ENCODE results near the gene GTF3C6. TPM values are rescaled to one million over a fixed set of nuclear protein-coding genes. Genes with fewer than 3 reads are reported as not detected.

The GTF3C6 gene, protein sequence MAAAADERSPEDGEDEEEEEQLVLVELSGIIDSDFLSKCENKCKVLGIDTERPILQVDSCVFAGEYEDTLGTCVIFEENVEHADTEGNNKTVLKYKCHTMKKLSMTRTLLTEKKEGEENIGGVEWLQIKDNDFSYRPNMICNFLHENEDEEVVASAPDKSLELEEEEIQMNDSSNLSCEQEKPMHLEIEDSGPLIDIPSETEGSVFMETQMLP
- 100 to 1,000 TPM in 1 of 2 experiments, 10 to 100 TPM in 1; 93.0 to 106 TPM for total RNA-seq

GRCh38 chr6:110958329-110959192 is at the start of gene GTF3C6:
GTF3C6 (plus strand) TSS chr6:110958706; CDS start chr6:110958770, 64 bp downstream.
- H3K36me3 Mint-ChIP-seq (ENCODE audit: low read depth) = peaks cover 30% of the 10 kb centered on the region
- peaks cover 14% of the 10 kb centered on the region for H3K4me1 Mint-ChIP-seq
- peak within 1 kb of the TSS; percentile 97 for H3K27ac Mint-ChIP-seq
- ChIA-PET POLR2A (interaction anchor here (0.5 to 3.0 kb wide), 12 partner anchors 10 to 143 kb away, joined by 3 to 26 read pairs (median 4); partner anchors contain the start of genes AMD1 and CDK19), CTCF (interaction anchor here (0.5 to 2.6 kb wide), 11 partner anchors 12 to 422 kb away, joined by 3 to 10 read pairs (median 4); partner anchors contain the start of gene CDK19)
- peak within 1 kb of the TSS; percentile 90 for H3K4me3 Mint-ChIP-seq
- ATAC-seq = peak; percentile 100
- DNase-seq = peak; percentile 97
- H3K27me3 Mint-ChIP-seq = peaks cover 1% of the 10 kb centered on the region
- H3K9me3 Mint-ChIP-seq (ENCODE audit: low read depth) = no peaks in the 10 kb centered on the region
- intact Hi-C loops (cut with DNase I, micrococcal nuclease) = loop anchor here (1.0 to 10.0 kb wide), 9 partner anchors 14 to 1266 kb away; partner anchors contain the start of genes CDK19 (in 2 of the 2), AK9 (in 1 of the 2), AMD1 (in 1 of the 2) and CDC40 (in 1 of the 2)

DNA sequence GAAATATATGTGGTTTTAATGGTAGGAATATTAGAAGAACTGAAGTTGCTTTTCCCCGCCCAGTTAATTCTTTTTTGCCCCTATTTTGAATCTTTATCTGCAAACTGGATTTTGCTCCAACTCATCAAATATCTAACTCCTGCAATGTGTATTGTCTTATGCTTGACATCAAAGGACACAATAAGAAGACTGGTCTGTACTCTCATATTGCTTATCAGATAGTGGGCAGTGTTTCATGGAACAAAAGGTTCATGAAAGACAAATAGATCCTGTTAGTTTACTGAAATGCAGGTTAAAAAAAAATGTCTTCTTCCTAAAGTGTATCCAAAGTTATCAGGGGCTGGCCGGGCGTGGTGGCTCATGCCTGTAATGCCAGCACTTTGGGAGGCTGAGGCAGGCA is 27.7 kb upstream of the GTF3C6 start:
- Mint-ChIP-seq H3K27ac (no peak overlapping the region), H3K4me3 (no peak overlapping the region), H3K4me1 (no peaks in the 10 kb centered on the region), H3K36me3 (ENCODE audit: low read depth) (no peaks in the 10 kb centered on the region), H3K9me3 (ENCODE audit: low read depth) (no peaks in the 10 kb centered on the region), H3K27me3 (no peaks in the 10 kb centered on the region)
- ChIA-PET CTCF (no interaction called here), POLR2A (no interaction called here)
- ATAC-seq (no peak), DNase-seq (no peak)
- intact Hi-C loops (cut with DNase I, micrococcal nuclease) = loop anchor here in 1 of 2 experiments (2.0 kb wide), 1 partner anchor 14 kb away; no protein-coding TSS in a partner anchor

- POLR2A ChIA-PET = no interaction called here
- no peak overlapping the region for H3K27ac Mint-ChIP-seq
- H3K36me3 Mint-ChIP-seq (ENCODE audit: low read depth) = no peaks in the 10 kb centered on the region
- CTCF ChIA-PET = interaction anchor here (0.8 to 1.5 kb wide), 4 partner anchors 10 to 406 kb away, joined by 3 to 5 read pairs (median 4); no protein-coding TSS in a partner anchor
- H3K4me3 Mint-ChIP-seq = no peak overlapping the region
- intact Hi-C loops (cut with DNase I, micrococcal nuclease) = no loop called here
- DNase-seq = no peak
- no peaks in the 10 kb centered on the region for H3K9me3 Mint-ChIP-seq (ENCODE audit: low read depth)
- ATAC-seq = no peak
- H3K27me3 Mint-ChIP-seq = peaks cover 2% of the 10 kb centered on the region
- no peaks in the 10 kb centered on the region for H3K4me1 Mint-ChIP-seq
Observed at GRCh38 chr6:110933912-110934311, 24.6 kb upstream of the GTF3C6 start.

GRCh38 chr6:110934381-110934898 is 24.1 kb upstream of the GTF3C6 start:
- Mint-ChIP-seq H3K9me3 (ENCODE audit: low read depth) (no peaks in the 10 kb centered on the region), H3K27me3 (peaks cover 2% of the 10 kb centered on the region), H3K27ac (no peak overlapping the region), H3K4me3 (no peak overlapping the region), H3K4me1 (peaks cover 4% of the 10 kb centered on the region), H3K36me3 (ENCODE audit: low read depth) (no peaks in the 10 kb centered on the region)
- DNase-seq = no peak
- CTCF ChIA-PET = interaction anchor here (0.8 to 1.5 kb wide), 4 partner anchors 10 to 407 kb away, joined by 3 to 5 read pairs (median 4); no protein-coding TSS in a partner anchor
- intact Hi-C loops (cut with DNase I, micrococcal nuclease) = no loop called here
- no peak for ATAC-seq
- POLR2A ChIA-PET = no interaction called here

- no peak for DNase-seq
- Mint-ChIP-seq H3K9me3 (ENCODE audit: low read depth) (no peaks in the 10 kb centered on the region), H3K36me3 (ENCODE audit: low read depth) (no peaks in the 10 kb centered on the region), H3K27me3 (peaks cover 2% of the 10 kb centered on the region), H3K27ac (no peak overlapping the region), H3K4me1 (peaks cover 4% of the 10 kb centered on the region), H3K4me3 (no peak overlapping the region)
- intact Hi-C loops (cut with DNase I, micrococcal nuclease) = no loop called here
- ChIA-PET CTCF (no interaction called here), POLR2A (no interaction called here)
- no peak for ATAC-seq
Observed at GRCh38 chr6:110935171-110935570, 23.3 kb upstream of the GTF3C6 start.

GRCh38 chr6:110938171-110938570 is 20.3 kb upstream of the GTF3C6 start:
- Mint-ChIP-seq H3K9me3 (ENCODE audit: low read depth) (no peaks in the 10 kb centered on the region), H3K27me3 (peaks cover 2% of the 10 kb centered on the region), H3K4me1 (peaks cover 4% of the 10 kb centered on the region), H3K4me3 (no peak overlapping the region), H3K36me3 (ENCODE audit: low read depth) (no peaks in the 10 kb centered on the region), H3K27ac (no peak overlapping the region)
- DNase-seq (no peak), ATAC-seq (no peak)
- ChIA-PET CTCF (no interaction called here), POLR2A (no interaction called here)
- intact Hi-C loops (cut with DNase I, micrococcal nuclease) = no loop called here

DNA sequence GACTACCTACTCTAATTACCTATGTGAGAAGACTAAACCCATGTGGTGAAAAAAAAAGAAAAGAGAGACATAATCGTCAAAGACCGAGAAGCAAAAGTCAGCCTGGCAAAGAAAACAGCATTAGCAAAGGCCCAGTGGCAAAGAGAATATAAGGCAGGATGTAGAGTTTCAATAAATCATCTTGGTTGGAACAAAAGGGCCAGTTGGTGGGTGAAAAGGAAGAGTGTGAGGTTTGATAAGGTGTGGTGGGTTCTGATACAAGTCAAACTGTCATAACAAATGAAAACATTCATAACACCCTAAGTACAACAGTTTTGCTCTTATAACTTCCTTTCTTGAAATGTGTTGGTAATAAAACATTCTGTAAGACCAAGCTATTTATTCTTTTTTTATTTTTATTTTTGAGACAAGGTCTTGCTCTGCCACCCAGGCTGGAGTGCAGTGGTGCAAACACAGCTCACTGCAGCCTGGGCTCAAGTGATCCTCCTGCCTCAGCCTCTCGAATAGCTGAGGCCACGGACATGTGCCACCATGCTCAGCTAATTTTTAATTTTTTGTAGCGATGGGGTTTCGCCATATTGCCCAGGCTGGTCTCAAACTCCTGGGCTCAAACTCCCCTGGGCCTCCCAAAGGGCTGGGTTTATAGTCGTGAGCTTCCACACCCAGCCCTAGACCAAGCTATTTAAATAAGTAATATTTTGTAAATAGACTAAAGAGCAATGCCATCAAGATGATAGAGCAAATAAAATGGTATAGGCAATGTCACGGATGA is 18.9 kb upstream of the GTF3C6 start:
- CTCF ChIA-PET = interaction anchor here (1.3 kb wide), 1 partner anchor 258 kb away, joined by 5 read pairs; no protein-coding TSS in a partner anchor
- Mint-ChIP-seq H3K4me1 (peaks cover 11% of the 10 kb centered on the region), H3K4me3 (no peak overlapping the region), H3K27me3 (peaks cover 2% of the 10 kb centered on the region), H3K27ac (no peak overlapping the region), H3K9me3 (ENCODE audit: low read depth) (no peaks in the 10 kb centered on the region), H3K36me3 (ENCODE audit: low read depth) (no peaks in the 10 kb centered on the region)
- POLR2A ChIA-PET = interaction anchor here (0.6 kb wide), 1 partner anchor 10 kb away, joined by 3 read pairs; no protein-coding TSS in a partner anchor
- DNase-seq (no peak), ATAC-seq (no peak)
- intact Hi-C loops (cut with DNase I, micrococcal nuclease) = no loop called here

DNA sequence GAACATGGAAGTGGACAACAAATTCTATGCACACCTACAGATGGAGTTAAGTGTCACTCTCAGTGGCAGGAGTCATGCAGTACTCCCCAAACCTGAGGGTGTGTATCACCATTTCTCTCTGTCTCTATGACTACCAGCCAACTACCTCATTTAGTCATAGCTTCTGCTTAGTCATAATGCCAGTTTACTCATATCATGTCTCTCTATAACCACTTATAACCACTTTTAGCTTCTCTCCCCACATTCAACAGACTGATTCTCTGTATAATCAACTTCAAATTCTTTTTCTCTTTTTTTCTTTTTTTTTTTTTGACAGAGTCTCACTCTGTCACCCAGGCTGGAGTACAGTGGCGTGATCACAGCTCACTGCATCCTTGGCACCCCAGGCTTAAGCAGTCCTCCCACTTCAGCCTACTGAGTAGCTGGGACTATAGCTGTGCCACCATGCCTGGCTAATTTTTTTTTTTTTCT is 13.8 kb upstream of the GTF3C6 start:
- Mint-ChIP-seq H3K27me3 (no peaks in the 10 kb centered on the region), H3K36me3 (ENCODE audit: low read depth) (no peaks in the 10 kb centered on the region), H3K9me3 (ENCODE audit: low read depth) (no peaks in the 10 kb centered on the region), H3K27ac (peak overlapping the region; percentile 60), H3K4me1 (peaks cover 15% of the 10 kb centered on the region), H3K4me3 (no peak overlapping the region)
- DNase-seq = peak; percentile 71
- CTCF ChIA-PET = interaction anchor here (0.6 to 2.2 kb wide), 11 partner anchors 11 to 816 kb away, joined by 3 to 13 read pairs (median 5); partner anchors contain the start of genes GTF3C6 and RPF2
- POLR2A ChIA-PET = interaction anchor here (0.7 to 1.8 kb wide), 7 partner anchors 9 to 907 kb away, joined by 3 to 36 read pairs (median 9); partner anchors contain the start of genes AMD1, CDK19 and GTF3C6
- ATAC-seq = peak; percentile 98
- intact Hi-C loops (cut with DNase I, micrococcal nuclease) = loop anchor here (1.0 to 5.0 kb wide), 5 partner anchors 14 to 129 kb away; partner anchors contain the start of genes AMD1 (in 2 of the 2), CDK19 (in 2 of the 2), GTF3C6 (in 1 of the 2) and RPF2 (in 1 of the 2)

GRCh38 chr6:110946498-110946897 is 12.0 kb upstream of the GTF3C6 start:
- intact Hi-C loops (cut with DNase I, micrococcal nuclease) = loop anchor here in 1 of 2 experiments (5.0 kb wide), 1 partner anchor 36 kb away; the partner anchor contains the start of gene RPF2
- ATAC-seq (no peak), DNase-seq (no peak)
- ChIA-PET CTCF (interaction anchor here (0.6 to 2.7 kb wide), 4 partner anchors 69 to 264 kb away, joined by 4 to 17 read pairs (median 4); no protein-coding TSS in a partner anchor), POLR2A (interaction anchor here (1.6 kb wide), 1 partner anchor 12 kb away, joined by 5 read pairs; the partner anchor contains the start of gene GTF3C6)
- peaks cover 16% of the 10 kb centered on the region for H3K4me1 Mint-ChIP-seq
- no peak overlapping the region for H3K27ac Mint-ChIP-seq
- H3K9me3 Mint-ChIP-seq (ENCODE audit: low read depth) = no peaks in the 10 kb centered on the region
- H3K36me3 Mint-ChIP-seq (ENCODE audit: low read depth) = no peaks in the 10 kb centered on the region
- no peak overlapping the region for H3K4me3 Mint-ChIP-seq
- no peaks in the 10 kb centered on the region for H3K27me3 Mint-ChIP-seq

DNA sequence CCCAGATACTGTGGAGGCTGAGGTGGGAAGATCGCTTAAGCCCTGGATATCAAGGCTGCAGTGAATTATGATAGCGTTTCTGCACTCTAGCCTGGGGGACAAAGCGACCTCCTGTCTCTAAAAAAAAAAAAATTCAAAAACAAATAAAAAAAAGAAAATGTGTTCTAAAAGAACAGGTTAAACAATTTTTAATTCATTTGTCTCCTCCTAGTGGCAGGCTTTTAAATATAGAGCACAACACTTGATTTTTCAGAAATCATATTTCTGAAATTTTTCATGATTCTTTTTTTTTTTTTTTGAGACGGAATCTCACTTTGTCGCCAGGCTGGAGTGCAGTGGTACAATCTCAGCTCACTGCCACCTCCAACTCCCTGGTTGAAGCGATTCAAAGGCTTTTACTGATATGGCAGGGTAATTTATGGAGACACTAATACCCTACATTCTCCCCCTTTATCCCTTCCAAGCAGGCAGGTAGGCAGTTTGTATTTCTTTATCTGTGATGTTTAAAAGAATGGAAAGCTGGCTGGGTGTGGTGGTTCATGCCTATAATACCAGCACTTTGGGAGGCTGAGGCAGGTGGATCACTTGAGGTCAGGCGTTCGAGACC is 8.7 kb upstream of the GTF3C6 start:
- H3K27ac Mint-ChIP-seq = no peak overlapping the region
- POLR2A ChIA-PET = interaction anchor here (0.7 kb wide), 1 partner anchor 66 kb away, joined by 3 read pairs; no protein-coding TSS in a partner anchor
- no peaks in the 10 kb centered on the region for H3K36me3 Mint-ChIP-seq (ENCODE audit: low read depth)
- H3K4me1 Mint-ChIP-seq = peaks cover 9% of the 10 kb centered on the region
- peaks cover 1% of the 10 kb centered on the region for H3K27me3 Mint-ChIP-seq
- intact Hi-C loops (cut with DNase I, micrococcal nuclease) = loop anchor here (1.0 to 10.0 kb wide), 4 partner anchors 33 to 765 kb away; partner anchors contain the start of genes CDC40 (in 1 of the 2) and RPF2 (in 1 of the 2)
- ATAC-seq (no peak), DNase-seq (no peak)
- H3K9me3 Mint-ChIP-seq (ENCODE audit: low read depth) = no peaks in the 10 kb centered on the region
- no peak overlapping the region for H3K4me3 Mint-ChIP-seq
- CTCF ChIA-PET = interaction anchor here (0.6 to 2.7 kb wide), 12 partner anchors 16 to 421 kb away, joined by 3 to 27 read pairs (median 3); no protein-coding TSS in a partner anchor
